Karpas-422 (cell line): ENCODE measurements around the gene SERPINB7. TPM values are rescaled to one million over a fixed set of nuclear protein-coding genes. Genes with fewer than 3 reads are reported as not detected.
"Not testable (repeated sequence)": the region's sequence is repeated elsewhere in the genome, so short reads cannot be mapped to it uniquely, and the experiment has no call there.

Experiments
- DNase-seq: peaks from one replicate; pipeline ENCODE4 v3.0.0-alpha.2; 2015
- H2AFZ ChIP-seq: fragments of 200-600 bp; sonication (generic); 2 replicates; pipeline ENCODE4 v1.6.1; 2014; ENCODE audit warnings: antibody characterized with exemption, low read length, mixed read lengths
- H3K27ac ChIP-seq: fragments of 200-600 bp; sonication (generic); 2 replicates; pipeline ENCODE4 v1.5.1; 2014; ENCODE audit warnings: mild to moderate bottlenecking, low read length, moderate library complexity
- H3K27me3 ChIP-seq: fragments of 200-600 bp; sonication (generic); 2 replicates; pipeline ENCODE4 v1.6.1; 2014; ENCODE audit warnings: low read length, mixed read lengths
- H3K36me3 ChIP-seq: fragments of 200-600 bp; sonication (generic); 2 replicates; pipeline ENCODE4 v1.6.1; 2014; ENCODE audit warnings: low read length, mixed read lengths; ENCODE audit not compliant: insufficient read depth
- H3K4me1 ChIP-seq: fragments of 200-600 bp; sonication (generic); 2 replicates; pipeline ENCODE4 v1.6.1; 2014; ENCODE audit warnings: mild to moderate bottlenecking, low read length, mixed read lengths
- H3K4me2 ChIP-seq: fragments of 200-600 bp; sonication (generic); 2 replicates; pipeline ENCODE4 v1.6.1; 2014; ENCODE audit warnings: low read length, low read depth, mild to moderate bottlenecking; ENCODE audit not compliant: poor library complexity, severe bottlenecking
- H3K4me3 ChIP-seq: fragments of 200-600 bp; sonication (generic); 2 replicates; pipeline ENCODE4 v1.5.1; 2014; ENCODE audit warnings: mild to moderate bottlenecking, antibody characterized with exemption, low read length, mixed read lengths
- H3K79me2 ChIP-seq: fragments of 200-600 bp; sonication (generic); 2 replicates; pipeline ENCODE4 v1.6.1; 2014; ENCODE audit warnings: mild to moderate bottlenecking, low read length, mixed read lengths
- H3K9ac ChIP-seq: fragments of 200-600 bp; sonication (generic); 2 replicates; pipeline ENCODE4 v1.6.0; 2014; ENCODE audit warnings: low read length
- H3K9me2 ChIP-seq: fragments of 200-600 bp; sonication (generic), shearing (Covaris generic); replicated peaks from 2 replicates; pipeline ENCODE4 v1.6.0; 2014; ENCODE audit warnings: mild to moderate bottlenecking, low read length, moderate library complexity; ENCODE audit not compliant: insufficient read depth
- H3K9me3 ChIP-seq: fragments of 300-700, 200-600 bp; sonication (generic); 2 replicates; pipeline ENCODE4 v1.6.1; 2014; ENCODE audit warnings: low read length, mixed read lengths
- H4K20me1 ChIP-seq: fragments of 200-600 bp; sonication (generic); 2 replicates; pipeline ENCODE4 v1.6.1; 2014; ENCODE audit warnings: mild to moderate bottlenecking, antibody characterized with exemption, low read length, low read depth; ENCODE audit not compliant: insufficient read depth
- total RNA-seq: library from RNA; depleted of rRNA; stranded (reverse); fragments of >200 nt; shearing (Covaris generic); gene quantifications from 2 replicates; pipeline ENCODE4 v1.2.3, GENCODE V29; 2014; ENCODE audit warnings: low replicate concordance

Gene SERPINB7
- total RNA-seq, 1 experiment from 2014 or later = 2.8 TPM

DNA sequence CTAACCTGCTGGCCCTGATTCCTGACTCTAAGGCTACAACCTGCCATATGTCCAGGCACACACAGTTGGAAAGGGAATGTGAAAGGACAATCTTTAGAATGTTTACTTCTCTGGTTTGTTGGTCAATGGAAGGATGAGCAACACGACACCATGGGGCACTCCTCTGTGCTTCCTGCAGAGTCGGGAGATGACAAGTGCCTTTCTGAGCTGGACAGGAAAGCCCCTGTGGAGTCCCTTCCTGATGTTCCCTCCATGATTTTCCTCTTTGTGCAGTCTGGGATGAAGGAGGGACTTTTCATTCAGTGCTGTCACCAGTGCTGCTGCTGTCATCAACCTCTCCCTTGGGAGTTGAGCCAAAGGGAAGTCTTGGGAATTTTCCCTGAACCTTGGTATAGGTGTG lies 22.6 kb upstream of the SERPINB7 start:
- no peak overlapping the region for H3K4me2 ChIP-seq
- H3K27me3 ChIP-seq = no peaks in the 10 kb centered on the region
- no peaks in the 10 kb centered on the region for H4K20me1 ChIP-seq
- H3K36me3 ChIP-seq = no peaks in the 10 kb centered on the region
- no peaks in the 10 kb centered on the region for H3K79me2 ChIP-seq
- H3K9me3 ChIP-seq = no peaks in the 10 kb centered on the region
- H3K27ac ChIP-seq = no peak overlapping the region
- H3K9me2 ChIP-seq = no peaks in the 10 kb centered on the region
- H3K4me1 ChIP-seq = no peaks in the 10 kb centered on the region
- no peak for DNase-seq
- H3K4me3 ChIP-seq = no peak overlapping the region
- no peak overlapping the region for H3K9ac ChIP-seq
- H2AFZ ChIP-seq = no peak overlapping the region

DNA sequence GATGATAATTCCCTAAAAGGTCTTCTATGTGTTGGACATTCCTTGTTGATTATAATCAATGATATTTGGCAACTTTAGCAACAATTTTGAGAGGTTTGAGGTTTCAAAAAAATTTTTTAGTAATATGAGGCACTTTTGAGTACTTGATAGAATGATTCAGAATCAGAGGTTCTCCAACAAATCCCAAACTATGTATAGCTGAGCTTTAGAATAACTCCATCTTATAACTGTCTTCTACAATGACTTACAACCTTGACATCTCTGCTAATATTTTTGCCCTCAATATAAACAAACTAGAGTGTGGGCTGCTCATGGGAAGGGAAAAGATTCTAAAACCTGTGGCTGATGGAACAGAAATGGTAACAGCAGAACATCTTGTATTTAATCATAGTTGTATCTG lies 21.5 kb upstream of the SERPINB7 start:
- Histone ChIP-seq H3K27ac (no peak overlapping the region), H2AFZ (no peak overlapping the region), H3K4me2 (no peak overlapping the region), H3K4me1 (no peaks in the 10 kb centered on the region), H3K79me2 (no peaks in the 10 kb centered on the region), H3K4me3 (no peak overlapping the region), H4K20me1 (no peaks in the 10 kb centered on the region), H3K27me3 (no peaks in the 10 kb centered on the region), H3K9me2 (no peaks in the 10 kb centered on the region; the same call in 1 of the 2 replicates), H3K9me3 (no peaks in the 10 kb centered on the region), H3K9ac (no peak overlapping the region), H3K36me3 (no peaks in the 10 kb centered on the region)
- DNase-seq = no peak

DNA sequence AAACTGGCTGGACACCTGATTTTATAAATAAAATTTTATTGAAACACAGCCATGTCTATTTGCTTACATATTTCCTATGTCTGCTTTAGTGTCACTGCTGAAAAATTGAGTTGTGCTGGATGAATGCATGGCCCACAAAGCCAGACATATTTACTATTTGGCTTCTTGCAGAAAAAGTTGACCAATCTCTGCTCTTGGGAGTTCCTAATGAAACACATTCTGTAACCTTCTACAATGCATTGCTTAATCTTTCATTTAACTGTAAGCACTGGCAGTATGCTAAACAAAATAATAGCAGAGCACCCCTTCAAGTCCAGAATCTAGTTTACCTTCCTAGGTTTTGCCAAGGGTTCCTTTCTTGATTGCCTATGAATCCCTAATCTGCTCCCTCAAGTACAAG lies 17.7 kb upstream of the SERPINB7 start:
- no peak for DNase-seq
- no peaks in the 10 kb centered on the region for H3K36me3 ChIP-seq
- H3K79me2 ChIP-seq = no peaks in the 10 kb centered on the region

DNA sequence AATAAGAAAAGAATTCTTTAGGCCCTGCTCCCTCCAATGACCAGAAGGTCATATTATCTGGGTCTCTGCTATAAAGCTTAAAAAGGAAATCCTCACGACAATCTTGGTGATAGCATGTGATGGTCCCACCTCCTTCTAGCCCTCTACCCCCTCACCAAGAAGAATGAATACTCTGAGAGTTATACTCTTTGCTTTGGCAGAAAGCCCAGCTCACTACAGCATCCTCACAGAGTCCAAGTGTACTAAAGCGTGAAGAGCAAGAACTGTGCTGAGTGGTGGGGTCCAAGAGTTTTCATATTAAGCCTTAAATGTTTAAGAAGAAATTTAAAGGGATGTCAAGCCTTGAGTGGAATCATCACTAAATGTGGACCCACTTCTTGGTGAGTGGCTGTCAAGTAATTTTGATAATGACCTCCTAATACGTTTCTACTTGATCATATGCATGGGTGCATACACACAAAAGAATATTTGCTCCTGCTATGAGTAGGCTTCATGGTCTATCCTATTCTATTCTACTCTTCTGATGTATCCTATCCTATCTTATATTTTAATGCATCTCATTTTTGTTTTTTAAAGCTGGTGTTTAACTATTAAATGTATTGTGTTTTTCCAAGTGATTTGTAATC lies 16.5 kb upstream of the SERPINB7 start:
- DNase-seq = no peak
- no peaks in the 10 kb centered on the region for H3K36me3 ChIP-seq
- H4K20me1 ChIP-seq = no peaks in the 10 kb centered on the region
- H3K4me1 ChIP-seq = no peaks in the 10 kb centered on the region
- H3K9ac ChIP-seq = no peak overlapping the region
- H3K27me3 ChIP-seq = no peaks in the 10 kb centered on the region
- H3K9me3 ChIP-seq = peaks cover 4% of the 10 kb centered on the region; the same call in 1 of the 2 replicates
- H3K4me2 ChIP-seq = no peak overlapping the region
- H3K27ac ChIP-seq = no peak overlapping the region
- H3K79me2 ChIP-seq = no peaks in the 10 kb centered on the region
- H3K9me2 ChIP-seq = no peaks in the 10 kb centered on the region; the same call in 1 of the 2 replicates
- no peak overlapping the region for H2AFZ ChIP-seq
- no peak overlapping the region for H3K4me3 ChIP-seq

More for the DNA sequence above, 17.7 kb upstream of the SERPINB7 start:
- H3K9me2 ChIP-seq = no peaks in the 10 kb centered on the region; the same call in 1 of the 2 replicates
- H2AFZ ChIP-seq = no peak overlapping the region
- no peak overlapping the region for H3K27ac ChIP-seq
- no peaks in the 10 kb centered on the region for H4K20me1 ChIP-seq
- peaks cover 4% of the 10 kb centered on the region; the same call in 1 of the 2 replicates for H3K9me3 ChIP-seq
- no peaks in the 10 kb centered on the region for H3K27me3 ChIP-seq
- no peaks in the 10 kb centered on the region for H3K4me1 ChIP-seq
- no peak overlapping the region for H3K4me3 ChIP-seq
- H3K4me2 ChIP-seq = no peak overlapping the region
- no peak overlapping the region for H3K9ac ChIP-seq

DNA sequence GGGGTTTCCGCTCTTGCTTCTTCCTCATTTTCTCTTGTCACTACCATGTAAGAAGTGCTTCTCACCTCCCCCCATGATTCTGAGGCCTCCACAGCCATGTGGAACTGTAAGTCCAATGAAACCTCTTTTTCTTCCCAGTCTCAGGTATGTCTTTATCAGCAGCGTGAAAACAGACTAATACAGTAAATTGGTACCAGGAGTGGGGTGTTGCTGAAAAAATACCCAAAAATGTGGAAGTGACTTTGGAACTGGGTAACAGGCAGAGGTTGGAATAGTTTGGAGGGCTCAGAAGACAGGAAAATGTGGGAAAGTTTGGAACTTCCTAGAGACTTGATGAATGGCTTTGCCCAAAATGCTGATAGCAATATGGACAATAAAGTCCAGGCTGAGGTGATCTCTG lies 15.4 kb upstream of the SERPINB7 start:
- not testable (repeated sequence) for H3K27me3 ChIP-seq, H3K79me2 ChIP-seq, H3K4me2 ChIP-seq, H3K4me1 ChIP-seq, H3K9me2 ChIP-seq, H3K9me3 ChIP-seq, H2AFZ ChIP-seq, DNase-seq, H4K20me1 ChIP-seq, H3K27ac ChIP-seq, H3K4me3 ChIP-seq, H3K9ac ChIP-seq, H3K36me3 ChIP-seq

DNA sequence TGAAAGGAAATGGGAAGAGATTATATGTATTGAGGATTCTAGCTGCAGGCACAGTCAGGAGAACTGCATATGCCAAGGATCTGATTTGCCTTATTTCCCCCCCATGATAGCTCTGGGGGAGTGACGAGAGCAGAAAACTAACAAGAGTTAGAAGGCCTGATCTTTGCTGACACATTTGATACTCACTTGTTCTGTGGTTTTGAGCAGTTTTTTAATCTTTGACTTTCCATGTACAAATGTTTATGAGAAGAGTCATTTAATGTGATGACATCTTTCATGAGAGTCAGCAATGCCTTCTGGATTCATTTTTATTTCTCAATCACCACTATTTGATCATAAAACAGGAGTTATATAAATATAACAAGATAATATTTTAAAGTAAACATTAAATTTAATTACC lies 12.7 kb upstream of the SERPINB7 start:
- no peaks in the 10 kb centered on the region; the same call in 1 of the 2 replicates for H3K9me2 ChIP-seq
- no peak overlapping the region for H2AFZ ChIP-seq
- H3K36me3 ChIP-seq = no peaks in the 10 kb centered on the region
- no peak overlapping the region for H3K9ac ChIP-seq
- H3K4me3 ChIP-seq = no peak overlapping the region
- no peak for DNase-seq
- no peak overlapping the region for H3K27ac ChIP-seq
- no peak overlapping the region for H3K4me2 ChIP-seq
- no peaks in the 10 kb centered on the region for H3K27me3 ChIP-seq
- no peaks in the 10 kb centered on the region for H3K79me2 ChIP-seq
- H3K4me1 ChIP-seq = no peaks in the 10 kb centered on the region
- H3K9me3 ChIP-seq = peaks cover 4% of the 10 kb centered on the region; the same call in 1 of the 2 replicates
- no peaks in the 10 kb centered on the region for H4K20me1 ChIP-seq

DNA sequence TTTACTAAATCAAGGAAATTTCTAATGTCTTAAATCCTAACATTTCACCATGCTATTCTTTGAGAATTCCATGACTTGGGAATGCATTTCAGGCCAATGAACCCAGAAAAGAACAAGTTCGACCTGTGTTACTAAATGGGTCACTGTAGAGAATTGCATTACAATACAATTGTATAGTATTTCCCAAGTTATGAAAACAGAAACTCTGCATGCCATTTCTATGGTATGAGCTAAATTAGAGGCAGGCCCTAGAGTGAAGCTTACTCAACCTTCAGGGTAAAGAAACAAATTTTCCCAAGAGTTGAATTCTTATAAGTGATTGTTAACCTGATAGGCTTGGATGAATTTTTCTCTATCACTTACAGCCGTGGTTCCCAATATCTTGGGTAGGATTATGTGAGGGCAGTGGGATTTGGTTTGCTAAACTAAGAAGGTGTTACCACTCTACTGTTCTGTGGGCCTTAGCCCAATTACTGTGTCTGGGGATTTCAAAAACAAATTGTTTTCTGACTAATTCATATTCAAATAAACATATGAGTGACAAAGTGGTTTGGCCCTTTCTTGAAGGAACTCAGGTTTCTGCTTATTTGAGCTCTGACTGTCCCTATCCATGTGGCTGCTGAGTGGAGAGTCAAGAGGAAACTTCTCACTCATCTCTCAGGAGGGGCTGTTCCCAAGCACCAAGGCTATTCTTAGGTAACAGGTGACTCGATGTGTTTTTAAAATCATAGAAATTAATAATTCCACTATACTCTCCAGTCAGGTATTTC lies 11.2 kb upstream of the SERPINB7 start:
- H3K36me3 ChIP-seq = no peaks in the 10 kb centered on the region
- no peak overlapping the region for H3K4me3 ChIP-seq
- H3K4me1 ChIP-seq = no peaks in the 10 kb centered on the region
- H3K27ac ChIP-seq = no peak overlapping the region
- no peaks in the 10 kb centered on the region for H3K79me2 ChIP-seq
- H4K20me1 ChIP-seq = no peaks in the 10 kb centered on the region
- no peak overlapping the region for H2AFZ ChIP-seq
- peaks cover 4% of the 10 kb centered on the region; the same call in 1 of the 2 replicates for H3K9me3 ChIP-seq
- no peak overlapping the region for H3K4me2 ChIP-seq
- H3K9me2 ChIP-seq = no peaks in the 10 kb centered on the region; the same call in 1 of the 2 replicates
- no peak overlapping the region for H3K9ac ChIP-seq
- H3K27me3 ChIP-seq = no peaks in the 10 kb centered on the region
- DNase-seq = no peak

DNA sequence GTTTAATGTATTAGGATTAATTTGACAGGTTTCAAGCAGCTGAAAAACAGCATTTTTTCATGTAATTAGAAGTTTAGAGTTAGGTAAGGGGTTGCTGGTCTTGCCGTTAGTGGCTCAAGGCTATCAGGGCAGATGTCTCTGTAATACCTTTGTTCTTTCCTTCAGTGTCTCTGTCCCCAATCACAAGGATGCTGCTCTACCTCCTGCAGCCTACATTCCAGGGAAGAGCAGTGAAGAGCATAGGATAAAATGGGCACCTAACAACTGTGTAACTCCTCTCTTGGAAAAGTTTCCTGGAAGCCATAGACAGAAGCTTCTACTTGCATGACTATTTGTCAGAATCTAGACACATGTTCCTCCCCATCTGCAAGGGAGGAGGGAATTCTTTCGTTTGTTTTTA lies 9.4 kb upstream of the SERPINB7 start:
- Histone ChIP-seq H3K4me1 (no peaks in the 10 kb centered on the region), H3K9me3 (no peaks in the 10 kb centered on the region), H3K4me3 (no peak overlapping the region), H3K36me3 (no peaks in the 10 kb centered on the region), H2AFZ (no peak overlapping the region), H3K9me2 (no peaks in the 10 kb centered on the region), H3K27me3 (0 out of 2 replicates have a peak, but pooled peaks cover 2% of the 10 kb centered on the region), H3K9ac (no peak overlapping the region), H3K27ac (no peak overlapping the region), H3K4me2 (no peak overlapping the region), H4K20me1 (no peaks in the 10 kb centered on the region), H3K79me2 (no peaks in the 10 kb centered on the region)
- DNase-seq = no peak
